GM19328 (cell line): Measurements from ENCODE around the gene EFHC2.

ENCODE experiments used
- ATAC-seq: cut with Tn5 transposase; IDR thresholded peaks from one replicate; pipeline ENCODE4 v1.9.1; 2021; ENCODE audit warnings: mild to moderate bottlenecking, moderate library complexity; ENCODE audit not compliant: unreplicated experiment

Gene EFHC2, protein sequence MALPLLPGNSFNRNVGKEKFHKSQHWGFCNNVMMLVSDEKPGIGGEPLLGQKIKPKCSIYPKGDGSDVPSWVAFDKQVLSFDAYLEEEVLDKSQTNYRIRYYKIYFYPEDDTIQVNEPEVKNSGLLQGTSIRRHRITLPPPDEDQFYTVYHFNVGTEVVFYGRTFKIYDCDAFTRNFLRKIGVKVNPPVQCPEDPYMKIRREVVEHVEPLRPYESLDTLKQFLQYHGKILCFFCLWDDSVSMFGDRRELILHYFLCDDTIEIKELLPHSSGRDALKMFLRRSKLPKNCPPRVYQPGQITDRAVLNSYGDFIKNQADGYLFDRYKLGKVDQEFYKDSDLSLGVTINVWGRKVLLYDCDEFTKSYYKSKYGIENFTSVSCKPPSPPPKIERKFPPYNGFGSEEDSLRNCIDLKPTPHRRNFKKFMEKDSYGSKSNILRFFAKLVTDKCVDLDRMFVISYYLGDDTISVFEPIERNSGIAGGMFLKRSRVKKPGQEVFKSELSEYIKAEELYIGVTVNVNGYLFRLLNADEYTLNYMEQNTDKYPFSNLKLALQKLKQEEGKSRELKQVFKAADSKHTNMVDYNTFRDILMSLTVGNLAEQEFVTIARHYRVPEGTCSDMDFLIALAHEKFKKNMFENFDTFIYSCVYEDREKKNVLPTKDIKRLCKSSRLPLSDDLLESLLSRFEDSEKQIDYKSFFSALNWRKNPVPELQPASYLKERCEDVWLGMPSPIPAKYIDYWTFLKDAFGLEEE

DNA sequence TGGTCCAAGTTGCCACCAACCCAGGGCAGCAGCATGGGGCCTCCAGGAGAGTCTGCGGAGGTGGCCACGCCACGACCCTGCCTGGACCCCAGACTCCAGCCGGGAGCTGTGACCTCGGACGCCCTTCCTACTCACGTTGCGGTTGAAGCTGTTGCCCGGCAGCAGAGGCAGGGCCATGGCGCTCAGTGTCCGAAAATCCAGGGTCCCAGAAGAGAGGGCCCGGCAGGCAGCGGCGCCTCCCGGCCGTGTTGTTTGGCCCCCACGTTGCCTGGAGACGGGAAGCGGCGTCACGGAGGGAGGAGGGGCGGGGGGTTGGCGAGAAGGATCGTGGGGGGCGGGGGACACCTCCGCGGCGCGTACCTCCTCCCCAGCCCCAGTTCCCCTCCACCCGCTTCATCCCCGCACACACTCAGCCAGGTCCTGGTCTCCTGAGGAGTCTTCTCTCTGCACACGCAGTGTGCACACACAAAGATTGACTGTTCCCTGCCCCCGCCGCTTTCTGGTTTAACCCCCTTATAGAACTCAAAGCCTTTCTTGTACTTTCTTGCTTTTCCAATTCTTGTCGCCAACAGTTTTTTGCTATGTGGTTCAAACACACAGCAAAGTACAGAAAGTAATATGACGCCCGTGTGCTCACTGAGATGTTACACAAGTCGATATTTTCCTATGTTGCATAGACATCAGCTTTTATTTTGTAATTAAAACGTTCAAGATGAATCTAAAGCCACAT is at the start of gene EFHC2:
TSS of gene EFHC2 (minus strand) at position 261 of the 730 bp plus-strand sequence. CDS start at position 177, 84 bp downstream.
- ATAC-seq: no peak

DNA sequence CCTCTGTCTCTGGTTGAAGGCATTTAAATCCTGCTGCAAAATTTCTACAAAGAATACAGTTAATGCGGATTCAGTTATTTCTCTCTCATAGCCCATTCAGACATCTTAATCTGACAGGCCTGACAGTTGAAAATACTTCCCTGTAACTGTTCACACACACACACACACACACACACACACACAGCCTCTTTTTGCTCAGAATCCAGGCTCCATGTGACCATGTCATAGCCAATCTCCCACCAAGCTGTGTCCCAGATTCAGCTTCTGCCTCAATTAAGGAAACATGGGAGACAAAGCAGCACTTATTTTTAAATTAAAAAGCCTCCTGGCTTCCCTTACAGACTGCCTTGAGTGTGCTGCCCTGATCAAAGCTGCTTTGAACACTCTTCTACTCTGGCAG is 49.3 kb upstream of the EFHC2 start:
- no peak for ATAC-seq

DNA sequence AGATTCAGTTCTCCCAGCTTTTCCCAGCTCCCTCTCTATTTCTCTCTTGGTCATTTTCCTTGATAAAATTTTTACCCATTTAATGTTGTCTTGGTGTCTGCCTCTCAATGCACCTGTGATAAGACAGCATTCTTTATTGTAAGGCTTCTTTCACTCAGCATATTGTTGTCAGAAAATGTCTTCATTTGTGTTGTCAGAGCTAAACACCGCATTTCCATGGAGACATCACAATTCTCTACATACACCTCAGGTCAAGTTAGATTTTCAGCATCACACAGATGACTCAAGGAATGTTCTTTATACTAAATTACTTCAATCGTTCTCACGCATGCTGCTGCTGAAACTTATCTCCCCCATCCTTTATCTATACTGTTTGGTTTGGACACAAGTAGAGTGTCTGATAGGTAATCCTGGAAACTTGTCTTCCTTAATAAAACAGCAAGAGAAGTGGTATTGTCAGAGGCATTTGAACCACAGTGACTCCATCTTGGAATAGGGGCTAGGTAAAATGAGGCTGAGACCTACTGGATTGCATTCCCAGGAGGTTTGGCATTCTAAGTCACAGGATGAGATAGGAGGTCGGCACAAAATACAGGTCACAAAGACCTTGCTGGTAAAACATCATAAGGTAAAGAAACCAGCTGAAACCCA is 41.3 kb upstream of the EFHC2 start:
- no peak for ATAC-seq

DNA sequence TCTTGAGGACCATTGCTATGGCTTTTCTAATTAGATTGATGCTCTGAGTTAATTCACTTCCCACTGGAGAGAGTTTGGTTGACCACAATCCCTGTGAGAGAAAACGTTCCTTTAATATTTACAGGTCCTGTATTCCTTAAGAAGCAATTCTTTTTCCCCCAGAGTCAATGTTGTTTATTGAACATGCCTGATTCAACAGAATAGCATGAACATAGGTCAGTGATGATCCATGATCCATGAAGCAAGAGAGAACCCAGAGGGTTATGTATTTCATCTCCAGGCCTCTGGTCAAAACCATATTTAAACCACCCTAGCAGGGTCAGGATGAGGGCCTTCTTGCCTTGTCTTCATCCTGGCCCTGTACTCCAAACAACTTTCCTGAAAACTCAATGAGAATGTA is 39.4 kb upstream of the EFHC2 start:
- no peak for ATAC-seq

DNA sequence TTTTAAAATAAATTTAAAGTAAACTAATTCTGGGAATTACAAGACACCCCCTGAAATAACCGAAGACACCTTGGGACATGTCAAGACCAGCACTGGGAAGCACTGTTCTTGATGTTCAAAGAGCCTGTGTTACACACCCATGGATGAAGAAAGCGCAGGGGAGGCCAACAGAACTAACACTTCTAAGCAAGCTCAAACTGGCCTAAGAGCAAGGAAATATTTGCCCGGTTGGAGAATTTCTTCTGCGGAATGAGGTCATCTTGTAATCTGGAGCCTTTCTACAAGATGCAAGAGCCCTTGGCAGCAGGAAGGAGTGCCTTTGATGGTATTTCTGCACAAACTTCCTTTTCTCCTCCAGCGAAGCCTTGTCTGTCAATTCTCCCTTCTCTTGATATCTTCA is 9.3 kb upstream of the EFHC2 start:
- ATAC-seq: no peak

DNA sequence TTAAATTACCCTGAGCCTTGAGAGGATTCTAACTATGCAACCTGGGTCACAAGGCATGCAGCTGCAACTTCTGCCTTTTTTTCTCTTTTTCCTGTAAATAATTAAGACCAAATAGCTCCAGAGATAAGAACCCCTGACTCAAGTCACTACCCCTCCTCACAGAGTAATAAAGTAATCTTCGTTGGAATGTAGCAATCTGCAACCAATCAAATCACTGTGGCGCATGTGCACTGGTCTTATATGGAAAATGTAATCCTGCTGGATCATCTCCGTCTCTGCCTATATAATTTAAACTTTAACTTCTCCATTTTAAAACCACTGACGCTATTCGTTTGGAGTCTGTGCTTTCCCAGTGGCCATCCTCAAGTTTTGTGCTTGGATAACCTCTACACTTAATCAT is 6.1 kb upstream of the EFHC2 start:
- no peak for ATAC-seq

DNA sequence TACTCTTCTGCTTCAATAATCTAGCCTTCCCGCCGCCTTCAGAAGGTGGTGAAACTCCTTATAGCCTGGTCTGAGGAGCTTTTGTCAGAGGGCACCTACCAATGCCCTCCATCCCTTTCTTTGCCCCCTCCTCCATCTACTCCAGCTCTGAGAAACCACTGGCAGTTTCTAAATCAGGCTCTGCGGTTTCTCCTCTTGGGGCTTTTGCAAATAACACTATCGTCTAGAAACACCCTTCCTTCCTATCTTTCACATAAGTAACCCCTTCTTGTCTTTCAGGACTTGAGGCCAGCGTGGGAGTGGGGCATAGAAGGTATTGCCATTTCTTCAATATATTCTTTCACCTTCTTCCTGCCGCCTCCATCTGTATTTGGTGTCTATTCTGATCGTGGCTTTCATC is 1.2 kb upstream of the EFHC2 start:
- no peak for ATAC-seq

DNA sequence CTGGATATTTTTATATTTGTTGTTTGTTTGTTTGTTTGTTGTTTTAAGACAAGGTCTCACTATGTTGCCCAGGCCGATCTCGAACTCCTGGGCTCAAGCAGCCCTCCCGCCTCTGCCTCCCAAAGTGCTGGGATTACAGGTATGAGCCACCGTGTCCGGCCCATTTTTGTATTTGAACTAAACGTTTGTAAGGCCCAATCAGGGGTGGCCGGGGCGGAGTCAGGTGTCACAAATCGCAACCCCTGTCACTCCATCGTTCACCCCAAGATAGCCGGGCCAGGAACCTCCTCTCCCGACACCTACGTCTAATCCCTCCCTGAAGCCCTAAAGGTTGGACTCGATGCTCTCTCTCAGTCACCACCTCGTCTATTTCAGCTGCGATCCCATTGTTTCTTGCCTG is 722 bp upstream of the EFHC2 start:
- ATAC-seq: no peak

DNA sequence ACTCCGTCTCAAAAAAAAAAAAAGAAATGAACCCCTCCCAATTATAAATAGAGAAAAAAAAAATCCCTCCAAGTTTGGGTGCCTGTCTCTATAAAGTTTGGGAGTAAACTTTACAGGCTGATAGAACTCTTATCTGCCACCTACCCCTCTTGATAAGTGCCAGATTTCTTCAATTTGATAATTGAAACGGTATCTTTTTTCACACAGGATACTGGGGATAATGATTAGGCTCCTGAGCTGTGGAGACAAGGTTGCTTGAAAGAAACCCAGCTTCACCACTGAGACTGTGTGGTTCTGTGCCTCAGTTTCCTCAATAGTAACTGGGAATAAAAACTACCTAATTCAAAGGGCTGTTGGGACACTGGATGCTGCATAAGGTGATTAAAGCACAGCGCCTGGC is 606 bp downstream of the EFHC2 start:
- no peak for ATAC-seq

DNA sequence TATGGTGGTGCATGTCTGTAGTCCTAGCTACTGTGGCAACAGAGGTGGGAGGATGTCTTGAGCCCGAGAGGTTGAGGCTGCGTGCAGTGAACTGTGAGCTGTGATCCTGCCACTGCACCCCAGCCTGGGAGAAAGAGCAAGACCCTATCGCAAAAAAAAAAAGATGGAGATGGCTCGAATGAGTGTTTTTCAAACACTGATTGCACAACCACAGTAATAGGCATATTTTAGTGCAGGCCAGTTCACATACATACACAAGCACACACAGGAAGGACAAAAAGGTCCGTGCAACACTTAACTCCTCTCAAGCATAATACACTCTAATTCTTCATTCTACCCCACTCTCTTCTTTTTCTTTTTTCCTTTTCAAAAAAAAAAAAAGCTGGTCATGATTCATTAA is 5.1 kb downstream of the EFHC2 start:
- no peak for ATAC-seq

DNA sequence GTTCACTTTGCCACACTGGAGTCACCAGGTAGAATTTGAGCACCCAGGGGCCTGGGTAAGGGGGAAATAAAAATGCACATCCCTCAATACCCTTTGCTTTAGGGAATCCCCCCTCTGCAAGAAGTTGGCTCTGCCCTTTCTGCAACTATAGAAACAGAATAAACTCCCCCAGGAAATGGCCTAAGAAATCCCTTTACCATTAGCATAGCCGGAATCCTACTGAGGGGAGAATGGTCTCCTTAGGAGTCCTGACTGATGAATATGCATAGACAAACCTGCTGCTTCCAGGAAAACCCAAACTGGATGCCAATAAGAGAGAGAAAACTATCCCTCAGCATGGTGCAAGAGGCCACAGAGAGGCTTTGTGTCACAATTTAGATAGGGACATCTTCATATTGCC is 11.0 kb downstream of the EFHC2 start:
- ATAC-seq: no peak

DNA sequence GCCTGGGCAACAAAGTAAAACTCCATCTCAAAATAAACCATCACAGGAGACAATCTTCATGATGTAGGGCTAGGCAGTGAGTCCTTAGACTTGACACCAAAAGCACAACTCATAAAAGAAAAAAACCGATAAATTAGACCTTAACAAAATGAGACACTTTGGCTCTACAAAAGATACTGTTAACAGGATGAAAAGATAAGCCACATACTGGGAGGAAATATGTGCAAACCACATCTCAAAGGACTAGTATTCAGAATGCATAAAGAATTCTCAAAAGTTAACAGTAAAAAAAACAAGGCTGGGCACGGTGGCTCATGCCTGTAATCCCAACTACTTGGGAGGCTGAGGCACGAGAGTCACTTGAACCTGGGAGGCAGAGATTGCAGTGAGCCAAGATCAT is 13.2 kb downstream of the EFHC2 start:
- no peak for ATAC-seq

DNA sequence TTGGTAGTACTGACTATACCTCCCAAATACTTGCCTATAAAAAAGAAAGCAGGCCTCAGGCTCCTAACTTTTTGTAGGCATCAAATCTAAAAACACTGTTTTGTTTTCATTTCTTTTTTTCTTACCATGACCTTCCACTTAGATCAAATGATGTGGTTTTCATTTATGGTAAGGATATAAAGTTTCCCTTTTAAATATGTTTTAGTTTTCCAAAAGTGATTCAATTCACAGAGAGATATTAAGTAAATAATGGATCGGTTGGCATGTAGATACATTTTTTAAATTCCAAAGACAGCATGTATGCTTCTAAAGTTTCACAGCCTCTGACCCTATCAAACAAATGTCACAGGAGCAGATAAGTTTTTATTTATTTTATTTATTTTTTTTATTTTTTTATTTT is 23.9 kb downstream of the EFHC2 start:
- ATAC-seq: no peak

DNA sequence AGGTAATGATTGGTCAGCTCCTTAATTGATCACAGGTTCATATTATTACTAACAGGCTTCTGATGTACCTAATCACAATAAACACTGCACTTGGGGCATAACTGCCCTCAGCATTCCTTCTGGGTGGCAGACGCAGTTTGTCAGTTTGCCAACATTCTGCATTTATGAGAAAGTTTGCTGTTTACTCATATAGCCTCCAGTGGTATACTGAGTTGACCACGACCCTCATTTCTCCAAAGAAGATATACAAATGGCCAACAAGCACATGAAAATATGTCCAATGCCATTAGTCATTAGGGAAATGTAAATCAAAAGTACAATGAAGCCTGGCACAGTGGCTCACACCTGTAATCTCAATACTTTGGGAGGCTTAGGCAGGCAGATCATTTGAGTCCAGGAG is 26.3 kb downstream of the EFHC2 start:
- no peak for ATAC-seq

DNA sequence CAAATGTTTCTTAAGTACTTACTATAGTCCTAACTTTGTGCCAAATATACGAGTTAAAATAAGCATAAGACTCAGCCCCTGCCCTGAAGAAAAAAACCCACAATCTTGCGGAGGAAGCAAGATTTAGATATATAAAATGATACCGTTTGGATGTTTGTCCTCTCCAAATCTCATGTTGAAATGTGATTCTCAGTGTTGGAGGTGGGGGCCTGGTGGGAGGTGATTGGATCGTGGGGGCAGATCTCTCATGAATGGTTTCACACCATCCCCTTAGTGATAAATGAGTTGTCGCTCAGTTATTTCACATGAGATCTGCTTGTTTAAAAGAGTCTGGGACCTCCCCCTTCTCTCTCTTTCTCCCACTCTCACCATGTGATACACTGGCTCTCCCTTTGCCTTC is 28.7 kb downstream of the EFHC2 start:
- no peak for ATAC-seq

DNA sequence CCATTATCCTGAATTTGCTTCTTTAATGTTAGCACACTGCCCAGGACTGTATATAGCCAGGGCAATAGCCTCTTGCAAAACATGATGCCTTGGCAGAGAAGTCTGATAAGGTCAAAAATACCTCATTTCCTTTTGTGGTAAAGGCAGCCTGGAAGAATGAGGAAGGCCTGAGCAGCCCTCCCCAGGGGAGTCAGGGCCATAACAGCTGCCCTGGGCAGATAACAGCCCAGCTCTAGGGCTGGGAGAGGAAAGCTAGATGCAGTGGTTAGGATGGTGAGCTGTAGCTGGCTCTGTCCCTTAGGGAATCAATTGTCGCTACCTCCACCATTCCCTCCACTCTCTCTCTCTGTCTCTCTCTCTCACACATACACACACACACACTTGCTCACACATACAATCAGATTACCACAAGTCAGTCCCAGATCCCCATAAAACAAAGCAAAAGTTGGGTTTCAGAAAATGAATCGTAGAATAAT is 29.2 kb downstream of the EFHC2 start:
- ATAC-seq: no peak

DNA sequence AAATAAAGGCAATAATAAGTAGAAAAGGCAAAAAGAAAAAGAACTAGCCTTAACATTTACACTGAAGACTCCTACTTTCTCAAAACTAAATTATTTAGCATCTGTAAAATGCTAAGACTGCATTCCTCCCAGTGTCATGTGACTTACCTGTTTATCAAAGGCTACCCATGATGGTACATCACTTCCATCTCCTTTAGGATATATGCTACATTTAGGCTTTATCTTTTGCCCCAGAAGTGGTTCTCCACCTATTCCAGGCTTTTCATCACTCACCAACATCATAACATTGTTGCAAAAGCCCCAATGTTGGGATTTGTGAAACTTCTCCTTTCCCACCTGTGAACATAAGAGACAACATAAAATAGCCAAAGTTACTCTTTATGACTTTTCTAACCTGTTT is 31.1 kb downstream of the EFHC2 start:
- ATAC-seq: no peak

DNA sequence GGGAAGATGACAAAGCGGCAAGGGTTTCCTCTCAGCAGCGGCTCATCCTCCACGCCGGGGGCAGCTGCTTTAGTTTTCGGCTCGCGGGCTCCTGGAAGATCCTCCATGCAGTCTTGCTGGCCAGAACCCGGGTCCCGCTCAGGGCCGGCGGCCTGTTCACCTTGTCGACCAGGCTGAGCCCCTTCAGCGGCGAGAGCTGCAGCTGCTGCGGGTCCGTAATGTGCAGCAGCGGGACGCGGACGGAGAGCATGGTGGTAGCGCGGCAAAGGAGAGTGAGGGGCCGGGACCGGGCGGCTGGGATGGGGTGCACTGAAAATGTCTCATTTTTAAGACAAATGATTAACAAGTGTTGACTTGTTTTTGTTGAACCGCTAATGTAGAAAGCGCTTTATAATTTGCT is 33.2 kb downstream of the EFHC2 start:
- no peak for ATAC-seq

DNA sequence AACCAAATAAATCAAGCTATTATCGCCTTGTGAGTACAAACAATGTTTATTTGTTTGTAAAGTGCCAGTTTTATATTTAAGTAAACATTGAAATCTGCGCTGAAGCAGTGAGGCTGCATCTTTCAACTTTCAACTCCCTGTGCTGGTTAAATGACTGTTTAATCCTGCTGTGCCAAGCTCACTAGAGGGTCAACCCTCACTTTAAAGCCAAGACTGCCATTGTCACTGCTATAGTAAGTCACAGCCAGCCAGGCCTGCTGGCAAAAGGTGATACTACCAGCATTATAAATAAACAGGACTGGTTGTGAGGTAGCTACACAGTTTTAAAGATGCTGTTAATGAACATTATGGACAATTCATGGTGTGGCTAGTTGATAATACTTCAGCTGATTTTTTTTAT is 34.6 kb downstream of the EFHC2 start:
- ATAC-seq: no peak

DNA sequence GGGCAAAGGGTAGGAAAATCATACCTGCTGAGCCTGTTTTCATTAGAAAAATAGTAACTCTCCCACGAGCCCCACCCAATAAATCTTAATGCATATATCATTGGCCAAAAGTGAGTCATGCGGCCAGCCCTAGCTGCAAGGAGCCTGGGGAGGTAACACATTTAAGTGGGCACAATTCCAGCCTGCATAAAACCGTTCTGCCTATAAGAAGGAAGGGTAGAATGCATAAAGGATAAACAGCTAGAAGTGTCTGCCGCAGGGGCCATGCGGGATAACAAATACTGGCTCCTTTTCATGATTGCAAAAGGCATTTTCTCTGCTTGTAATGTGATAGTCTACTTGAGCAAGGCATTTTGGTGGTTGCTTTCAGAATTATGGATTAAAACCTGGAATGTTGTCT is 37.1 kb downstream of the EFHC2 start:
- ATAC-seq: no peak

DNA sequence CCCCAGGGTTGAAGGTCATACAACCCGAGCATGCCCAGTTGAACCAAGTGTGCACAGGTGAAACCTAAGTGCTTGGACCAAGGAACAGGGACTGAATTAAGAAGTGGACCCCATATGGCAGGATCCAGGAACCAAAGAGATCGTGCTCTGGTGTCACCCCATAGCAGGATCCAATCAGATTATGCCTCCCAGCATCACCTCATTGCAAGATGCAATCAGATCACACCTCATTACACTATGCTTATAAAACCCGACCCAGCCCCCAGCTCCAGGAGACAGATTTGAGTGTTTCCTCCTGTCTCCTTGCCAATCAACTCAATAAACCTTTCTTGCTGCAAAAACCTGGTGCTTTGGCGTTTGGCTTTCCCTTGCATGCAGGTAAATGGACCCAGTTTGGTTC is 37.6 kb downstream of the EFHC2 start:
- ATAC-seq: no peak
